GM19099 (cell line): ENCODE measurements around the gene ZNF367.

Experiments
- POLR2A ChIP-seq: IDR thresholded peaks from 3 replicates; pipeline ENCODE4 v1.6.1; 2011; ENCODE audit warnings: low read depth; ENCODE audit not compliant: insufficient read length; ENCODE audit errors: extremely low read depth

The ZNF367 gene

GRCh38 chr9:96418083-96418919 is at the start of gene ZNF367:
Gene ZNF367, minus strand, starts transcription at chr9:96418370. Its CDS starts 338 bp downstream, at chr9:96418032.
- TF ChIP-seq POLR2A: peak; percentile 78

- no peak for TF ChIP-seq POLR2A
Observed at GRCh38 chr9:96467784-96468183, 49.6 kb upstream of the ZNF367 start.

DNA sequence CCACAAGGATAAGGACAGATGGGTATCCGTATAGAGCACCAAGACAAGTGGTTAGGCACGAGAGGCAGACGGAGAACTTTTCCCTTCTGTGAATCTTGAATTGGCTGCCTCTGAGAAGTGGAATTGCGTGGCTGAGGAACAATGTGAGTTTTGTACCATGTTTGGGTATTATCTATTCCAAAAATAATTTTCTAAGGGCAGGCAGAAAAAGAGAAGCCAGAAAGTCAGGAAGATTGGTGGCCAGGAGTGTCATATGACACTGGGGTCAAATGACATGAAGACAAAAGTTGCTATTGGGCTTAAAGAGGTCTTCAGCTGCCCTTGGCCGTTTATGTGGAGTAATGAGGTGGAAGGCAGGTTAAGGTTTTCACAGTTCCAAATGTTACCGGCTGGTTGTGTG is 46.3 kb upstream of the ZNF367 start:
- no peak for TF ChIP-seq POLR2A

GRCh38 chr9:96462541-96462940 is 44.4 kb upstream of the ZNF367 start:
- TF ChIP-seq POLR2A: no peak

DNA sequence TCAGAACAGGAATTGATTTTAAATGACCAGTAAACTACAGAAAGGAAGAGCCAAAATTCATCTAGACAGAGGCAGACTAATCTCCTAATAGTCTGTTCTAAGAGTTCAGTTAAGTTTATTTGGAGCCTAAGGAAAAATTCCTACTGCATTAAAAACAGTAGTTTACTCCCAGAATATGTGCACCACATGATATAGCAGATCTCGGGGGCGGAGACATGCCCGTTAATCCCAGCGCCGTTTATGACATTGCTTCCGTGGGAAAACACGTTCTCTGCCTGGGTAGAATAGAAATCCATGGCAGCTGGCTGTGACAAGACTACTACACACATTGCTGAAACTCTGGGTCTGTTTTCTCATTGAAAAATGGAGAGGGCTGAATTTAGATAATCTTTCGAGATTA is 43.2 kb upstream of the ZNF367 start:
- no peak for TF ChIP-seq POLR2A

- no peak for TF ChIP-seq POLR2A
Observed at GRCh38 chr9:96460882-96461281, 42.7 kb upstream of the ZNF367 start.

DNA sequence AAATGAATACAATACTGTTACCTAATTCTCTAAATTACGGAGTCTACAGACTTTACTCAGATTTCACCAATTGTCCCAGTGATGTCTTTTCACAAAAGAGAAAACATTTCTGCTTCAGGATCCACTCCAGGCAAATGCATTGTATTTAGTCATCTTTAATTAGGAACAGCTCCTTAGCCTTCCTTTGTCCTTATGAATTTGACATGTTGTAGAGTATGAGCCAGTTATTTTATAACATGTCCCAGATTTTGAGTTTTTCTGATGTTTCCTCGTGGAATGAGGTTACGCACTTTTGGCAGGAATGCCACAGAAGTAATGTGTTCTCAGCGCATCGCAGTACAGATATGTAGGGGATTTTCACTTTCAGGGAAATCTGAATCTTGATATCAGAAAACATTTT is 42.3 kb upstream of the ZNF367 start:
- TF ChIP-seq POLR2A: no peak

DNA sequence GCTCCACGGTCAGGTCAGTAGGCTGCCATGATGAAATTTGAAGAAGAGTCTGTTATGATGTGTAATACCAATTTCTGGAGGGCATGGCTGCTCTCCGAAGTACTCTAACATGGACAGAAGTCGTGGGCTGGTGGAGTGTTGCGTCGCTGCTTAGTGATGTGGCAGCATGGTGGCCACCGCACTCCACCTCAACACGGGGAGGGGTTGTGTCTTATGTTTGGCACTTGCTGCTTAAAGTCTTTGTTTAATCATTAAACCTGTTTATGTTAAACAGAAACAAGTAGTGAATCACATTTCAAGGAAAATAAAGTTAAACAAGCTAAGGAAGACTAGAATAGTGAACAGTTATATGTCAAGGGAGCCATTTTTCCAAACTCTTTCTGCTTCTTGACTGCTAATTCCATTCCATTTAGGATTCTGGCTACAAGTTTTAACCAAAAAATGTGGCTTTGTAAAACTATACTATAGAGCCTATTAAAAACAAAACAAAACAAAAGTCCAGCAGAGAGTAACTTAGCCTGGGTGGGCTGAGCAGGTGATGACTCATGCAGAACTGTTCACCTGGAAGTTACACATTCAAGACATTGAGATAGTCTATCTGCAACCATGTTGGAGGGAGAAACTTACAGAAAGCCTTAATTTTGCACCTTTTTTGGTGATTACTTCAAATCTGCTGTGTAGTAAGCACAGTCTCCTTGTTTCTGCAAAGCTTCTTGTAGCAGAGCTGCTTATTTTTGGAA is 41.3 kb upstream of the ZNF367 start:
- TF ChIP-seq POLR2A: no peak

DNA sequence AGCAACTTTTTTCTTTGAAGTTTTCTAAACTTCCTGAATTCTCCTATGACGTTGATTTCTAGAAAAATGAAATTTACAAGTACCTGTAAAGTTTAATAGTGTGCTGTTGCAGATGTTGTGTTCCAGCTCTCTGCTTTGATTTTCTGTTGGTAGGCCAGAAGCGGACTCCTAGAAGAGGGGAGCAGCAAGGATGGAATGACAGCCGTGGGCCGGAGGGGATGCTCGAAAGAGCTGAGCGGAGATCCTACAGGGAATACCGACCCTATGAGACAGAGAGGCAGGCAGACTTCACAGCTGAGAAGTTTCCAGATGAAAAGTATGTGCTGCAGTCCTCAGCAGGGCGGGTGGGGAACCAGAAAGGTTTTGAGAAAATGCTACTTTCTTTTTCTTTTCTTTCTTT is 40.1 kb upstream of the ZNF367 start:
- no peak for TF ChIP-seq POLR2A

DNA sequence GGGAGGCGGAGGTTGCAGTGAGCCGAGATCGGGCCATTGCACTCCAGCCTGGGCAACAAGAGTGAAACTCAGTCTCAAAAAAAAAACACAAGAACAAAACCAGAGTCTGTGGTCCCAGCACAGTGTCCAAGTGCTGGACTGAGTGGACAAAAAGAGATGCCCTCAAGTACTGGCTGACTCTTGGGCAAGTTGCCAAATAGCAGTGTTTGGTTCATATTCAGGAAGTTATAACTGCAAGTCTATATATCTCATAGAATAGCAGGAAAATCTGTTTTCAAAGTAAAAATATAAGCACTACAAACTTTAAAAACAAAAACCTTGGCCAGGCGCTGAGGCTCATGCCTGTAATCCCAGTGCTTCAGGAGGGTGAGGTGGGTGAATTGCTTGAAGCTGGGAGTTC is 39.1 kb upstream of the ZNF367 start:
- no peak for TF ChIP-seq POLR2A

DNA sequence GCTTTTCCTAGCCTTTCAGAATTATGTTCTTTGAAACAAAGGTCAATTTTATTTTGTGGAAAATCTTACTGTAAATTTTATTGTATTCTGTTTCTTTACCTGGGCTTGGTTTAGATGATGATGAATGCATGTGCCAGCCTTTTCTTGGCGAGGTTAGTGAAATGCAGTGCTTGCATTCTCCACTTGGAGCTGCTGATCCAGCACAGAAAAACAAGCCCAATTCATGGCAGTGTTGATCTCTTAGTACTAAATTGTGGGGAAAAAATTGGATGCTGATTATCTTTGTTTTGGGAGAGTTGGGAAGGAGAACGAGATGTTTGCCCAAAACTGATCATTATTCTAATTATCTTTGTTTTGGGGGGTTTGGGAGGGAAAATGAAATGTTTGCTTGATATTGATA is 35.5 kb upstream of the ZNF367 start:
- no peak for TF ChIP-seq POLR2A

GRCh38 chr9:96450613-96451528 is 32.7 kb upstream of the ZNF367 start:
- no peak for TF ChIP-seq POLR2A

DNA sequence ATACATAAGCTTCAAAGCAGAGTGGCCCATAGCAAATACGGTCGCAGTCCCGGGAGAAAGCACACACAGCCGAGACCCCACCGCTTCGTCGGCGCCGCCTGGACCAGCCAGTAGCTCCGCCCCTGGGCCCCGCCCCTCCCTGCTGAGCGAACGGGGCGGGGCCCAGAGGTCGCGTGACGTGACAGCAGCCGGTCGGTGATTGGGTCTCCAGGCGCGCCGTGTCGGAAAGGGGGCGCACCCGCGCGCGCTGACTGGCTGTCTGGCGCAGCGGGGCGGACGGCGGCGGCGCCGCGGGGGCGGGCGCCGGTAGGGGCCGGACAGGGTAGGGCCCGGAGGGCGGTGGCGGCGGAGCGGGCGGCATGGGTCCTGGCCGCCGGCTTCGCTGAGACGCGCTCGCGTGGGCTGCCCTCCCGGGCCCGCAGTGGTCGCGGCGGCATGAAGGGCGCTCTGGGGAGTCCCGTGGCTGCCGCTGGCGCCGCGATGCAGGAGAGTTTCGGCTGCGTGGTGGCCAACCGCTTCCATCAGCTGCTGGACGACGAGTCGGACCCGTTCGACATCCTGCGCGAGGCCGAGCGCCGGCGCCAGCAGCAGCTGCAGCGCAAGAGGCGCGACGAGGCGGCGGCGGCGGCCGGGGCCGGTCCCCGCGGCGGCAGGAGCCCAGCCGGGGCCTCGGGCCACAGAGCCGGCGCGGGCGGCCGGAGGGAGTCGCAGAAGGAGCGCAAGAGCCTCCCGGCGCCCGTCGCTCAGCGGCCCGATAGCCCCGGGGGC is 31.9 kb upstream of the ZNF367 start, which contains the start of gene HABP4:
Gene HABP4 (plus strand): TSS at position 325 of the 768 bp plus-strand sequence. CDS start 111 bp downstream, at position 436.
- TF ChIP-seq POLR2A: peak; percentile 63

GRCh38 chr9:96449523-96449844 is 31.3 kb upstream of the ZNF367 start:
- no peak for TF ChIP-seq POLR2A
